Measurements from ENCODE around the gene SCN5A.

GRCh38 chr3:38651153-38651789 is 1.8 kb upstream of the SCN5A start:
- TF ChIP-seq CTCF (IDR thresholded peaks at IDR 0.05 in 2 of 3, conservative IDR thresholded peaks at IDR 0.05 in 1 of 3; ENCODE audit: borderline replicate concordance in 1 of 3, insufficient read depth in 1 of 3, low read depth in 2 of 3, low read length in 2 of 3) (peak; percentile 80 to 98 (median 85)), POLR2A (IDR thresholded peaks at IDR 0.05; ENCODE audit: borderline replicate concordance, extremely low read depth, insufficient read depth, insufficient read length) (no peak), EGR1 (IDR thresholded peaks at IDR 0.05; ENCODE audit: low read depth) (no peak), YY1 (IDR thresholded peaks at IDR 0.05; ENCODE audit: extremely low read depth, insufficient replicate concordance, low read depth, low read length) (peak; percentile 60), SIN3A (IDR thresholded peaks at IDR 0.05; ENCODE audit: low read depth) (no peak), EZH2 (IDR thresholded peaks at IDR 0.05) (no peak), RAD21 (IDR thresholded peaks at IDR 0.05; ENCODE audit: low read depth) (peak; percentile 80)
